ENCODE data around the gene CLCA1. TPM values are rescaled to one million over a fixed set of nuclear protein-coding genes. Genes with fewer than 3 reads are reported as not detected.

Gene CLCA1
- total RNA-seq, 1 experiment from 2014 or later, result 0.12 TPM

DNA sequence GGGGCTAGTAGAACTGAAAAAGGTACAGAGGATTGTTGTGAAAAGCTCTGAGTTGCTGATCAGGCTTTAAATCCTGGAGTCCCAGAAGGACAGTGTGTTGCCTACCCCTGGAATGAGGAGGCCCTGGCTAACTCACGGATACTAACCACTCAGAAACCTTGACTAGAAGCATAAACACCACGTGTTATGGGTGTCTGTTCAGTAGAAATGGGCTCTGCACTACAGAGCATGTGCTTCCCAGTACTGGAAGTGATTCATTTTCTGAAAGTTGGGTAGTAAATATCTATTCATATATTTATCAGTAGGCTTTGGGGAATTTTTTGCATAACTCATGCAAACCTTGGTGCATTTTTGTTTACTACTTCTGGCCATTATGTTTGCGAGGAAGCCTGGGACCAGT is 15.1 kb upstream of the CLCA1 start:
- TF ChIP-seq EGR1 (IDR thresholded peaks at IDR 0.05; ENCODE audit: low read depth) (no peak), SRF (IDR thresholded peaks at IDR 0.05; ENCODE audit: low read depth) (no peak), SIN3A (IDR thresholded peaks at IDR 0.05; ENCODE audit: low read depth) (no peak), ZNF274 (IDR thresholded peaks at IDR 0.05; ENCODE audit: low read depth, low read length) (no peak), ZFX (IDR thresholded peaks at IDR 0.05) (no peak), POLR2AphosphoS5 (IDR thresholded peaks at IDR 0.05; ENCODE audit: low read depth, low read length) (no peak), SP1 (IDR thresholded peaks at IDR 0.05; ENCODE audit: low read depth) (no peak), JUND (IDR thresholded peaks at IDR 0.05) (no peak), RAD21 (IDR thresholded peaks at IDR 0.05; ENCODE audit: low read depth) (no peak), FOSL1 (IDR thresholded peaks at IDR 0.05; ENCODE audit: low read depth) (no peak)
- TF ChIP-seq, protein P1, sequence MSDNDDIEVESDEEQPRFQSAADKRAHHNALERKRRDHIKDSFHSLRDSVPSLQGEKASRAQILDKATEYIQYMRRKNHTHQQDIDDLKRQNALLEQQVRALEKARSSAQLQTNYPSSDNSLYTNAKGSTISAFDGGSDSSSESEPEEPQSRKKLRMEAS (IDR thresholded peaks at IDR 0.05), result no peak
- no peaks in the 10 kb centered on the region for H4K20me1 ChIP-seq (ENCODE audit: insufficient read depth)
- intact Hi-C loops (cut with micrococcal nuclease), result no loop called here
- ATAC-seq, result no peak
- H3K9me2 ChIP-seq (ENCODE audit: insufficient read depth), result no peaks in the 10 kb centered on the region
- no peaks in the 10 kb centered on the region for H3K36me3 ChIP-seq (ENCODE audit: control insufficient read depth in 1 of 2, insufficient read depth in 2 of 2, low read length in 2 of 2)
- H3K4me3 ChIP-seq (replicated peaks in 1 of 2; ENCODE audit: low read depth in 1 of 2, low read length in 2 of 2), result no peak overlapping the region
- no peaks in the 10 kb centered on the region for H3K4me1 ChIP-seq (ENCODE audit: control insufficient read depth in 1 of 2, insufficient read depth in 2 of 2, low read length in 2 of 2)
- H2AFZ ChIP-seq (ENCODE audit: low read depth, low read length, poor library complexity, severe bottlenecking), result no peak overlapping the region
- no peak overlapping the region for H3K27ac ChIP-seq (ENCODE audit: low read depth, low read length)
- POLR2A ChIA-PET, result no interaction called here
- no peak overlapping the region for H3K4me2 ChIP-seq (ENCODE audit: low read length)
- no peaks in the 10 kb centered on the region for H3K79me2 ChIP-seq (ENCODE audit: insufficient read depth, low read length)
- BruUV-seq (replicated peaks), result no TSS peak
- no peaks in the 10 kb centered on the region for H3K9me3 ChIP-seq (ENCODE audit: control insufficient read depth in 1 of 2, insufficient read depth in 1 of 2, low read depth in 1 of 2, low read length in 2 of 2)
- RAD21 ChIA-PET (ENCODE audit: low non-redundant PET in 1 of 2, low total read pairs in 2 of 2, uncharacterized antibody in 2 of 2, unreplicated experiment in 2 of 2), result no interaction called here
- CTCF ChIA-PET, result no interaction called here
- no peak overlapping the region for H3K9ac ChIP-seq (ENCODE audit: low read length)
- no peaks in the 10 kb centered on the region for H3K27me3 ChIP-seq (ENCODE audit: insufficient read depth, low read length)
- no peak for DNase-seq (ENCODE audit: low read depth, low spot score)

DNA sequence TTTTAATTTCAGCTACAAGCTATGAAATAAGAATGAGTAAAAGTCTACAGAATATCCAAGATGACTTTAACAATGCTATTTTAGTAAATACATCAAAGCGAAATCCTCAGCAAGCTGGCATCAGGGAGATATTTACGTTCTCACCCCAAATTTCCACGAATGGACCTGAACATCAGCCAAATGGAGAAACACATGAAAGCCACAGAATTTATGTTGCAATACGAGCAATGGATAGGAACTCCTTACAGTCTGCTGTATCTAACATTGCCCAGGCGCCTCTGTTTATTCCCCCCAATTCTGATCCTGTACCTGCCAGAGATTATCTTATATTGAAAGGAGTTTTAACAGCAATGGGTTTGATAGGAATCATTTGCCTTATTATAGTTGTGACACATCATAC is 13.7 kb upstream of the CLCA1 start:
- H3K27ac ChIP-seq (ENCODE audit: low read depth, low read length), result no peak overlapping the region
- H3K36me3 ChIP-seq (ENCODE audit: control insufficient read depth in 1 of 2, insufficient read depth in 2 of 2, low read length in 2 of 2), result no peaks in the 10 kb centered on the region
- no peak overlapping the region for H3K9ac ChIP-seq (ENCODE audit: low read length)
- H3K9me2 ChIP-seq (ENCODE audit: insufficient read depth), result no peaks in the 10 kb centered on the region
- no peaks in the 10 kb centered on the region for H3K79me2 ChIP-seq (ENCODE audit: insufficient read depth, low read length)
- intact Hi-C loops (cut with micrococcal nuclease), result no loop called here
- H2AFZ ChIP-seq (ENCODE audit: low read depth, low read length, poor library complexity, severe bottlenecking), result no peak overlapping the region
- RAD21 ChIA-PET (ENCODE audit: low non-redundant PET in 1 of 2, low total read pairs in 2 of 2, uncharacterized antibody in 2 of 2, unreplicated experiment in 2 of 2), result no interaction called here
- TF ChIP-seq ELF1 (IDR thresholded peaks at IDR 0.05; ENCODE audit: borderline replicate concordance, low read depth), result no peak
- no peak overlapping the region for H3K4me2 ChIP-seq (ENCODE audit: low read length)
- DNase-seq (ENCODE audit: low read depth, low spot score), result no peak
- no peaks in the 10 kb centered on the region for H3K27me3 ChIP-seq (ENCODE audit: insufficient read depth, low read length)
- CTCF ChIA-PET, result no interaction called here
- no TSS peak for BruUV-seq (replicated peaks)
- H3K4me3 ChIP-seq (replicated peaks in 1 of 2; ENCODE audit: low read depth in 1 of 2, low read length in 2 of 2), result no peak overlapping the region
- no peak for ATAC-seq
- H3K9me3 ChIP-seq (ENCODE audit: control insufficient read depth in 1 of 2, insufficient read depth in 1 of 2, low read depth in 1 of 2, low read length in 2 of 2), result no peaks in the 10 kb centered on the region
- H4K20me1 ChIP-seq (ENCODE audit: insufficient read depth), result no peaks in the 10 kb centered on the region
- POLR2A ChIA-PET, result no interaction called here
- H3K4me1 ChIP-seq (ENCODE audit: control insufficient read depth in 1 of 2, insufficient read depth in 2 of 2, low read length in 2 of 2), result no peaks in the 10 kb centered on the region
